Measurements from ENCODE around the gene CASP12.

CASP12 gene

GRCh38 chr11:104837969-104838639, 60.2 kb downstream of the CASP12 start:
- no peak for DNase-seq (ENCODE audit: low read depth, low spot score)

GRCh38 chr11:104836691-104837090, 61.6 kb downstream of the CASP12 start:
- DNase-seq (ENCODE audit: low read depth, low spot score): no peak

Measured in astrocyte of the hippocampus (primary cell).